ENCODE measurements around the gene ZNF451. TPM values are rescaled to one million over a fixed set of nuclear protein-coding genes. Genes with fewer than 3 reads are reported as not detected.

ZNF451 gene
- polyA plus RNA-seq, 1 of the 3 experiments (the other 2 are of a cell fraction): 8.5 TPM

DNA sequence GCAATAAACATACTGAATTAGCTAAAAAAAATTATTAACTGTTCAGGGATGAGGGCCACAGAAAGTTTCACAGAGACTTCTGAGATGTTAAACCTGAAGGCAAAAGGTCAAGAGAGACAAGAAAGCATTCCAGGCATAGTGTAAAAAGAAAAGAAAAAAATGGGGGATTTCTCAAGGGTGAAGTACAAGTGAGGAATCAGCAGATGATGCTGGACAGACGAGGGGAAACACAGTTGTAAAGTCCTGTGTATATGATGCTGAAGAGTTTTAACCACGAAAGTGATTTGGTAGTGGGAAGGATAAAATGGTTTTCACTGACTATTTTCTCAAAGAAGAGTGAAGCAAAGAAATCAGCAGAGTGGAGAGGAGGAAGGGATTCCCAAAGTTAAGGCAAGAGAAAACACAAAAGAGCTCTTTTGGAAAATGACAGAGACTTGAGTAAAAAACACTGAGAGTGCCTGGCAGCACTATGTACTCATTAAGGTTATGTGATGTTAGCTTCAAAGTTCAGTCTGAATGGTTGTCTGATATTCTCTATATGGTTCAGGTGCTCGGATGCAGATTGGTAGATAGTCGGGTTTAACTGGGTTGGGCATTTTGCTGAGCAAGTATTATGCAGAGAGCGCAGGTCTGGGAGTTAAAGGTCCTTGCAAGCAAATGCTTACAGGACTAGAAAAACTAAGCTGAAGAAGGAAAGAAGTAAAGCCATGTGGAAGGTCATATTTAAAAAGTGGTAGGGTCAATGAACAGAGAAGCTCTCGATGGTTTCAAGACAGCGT, 115.8 kb downstream of the ZNF451 start:
- H3K27me3 ChIP-seq (ENCODE audit: insufficient read depth): no peaks in the 10 kb centered on the region
- H3K27ac ChIP-seq (ENCODE audit: low read depth in 2 of 2, low read length in 1 of 2): no peak overlapping the region
- peaks cover 7 to 31% of the 10 kb centered on the region in 2 experiments for H3K36me3 ChIP-seq (replicated peaks in 1 of 2; ENCODE audit: control insufficient read depth in 1 of 2, insufficient read depth in 2 of 2, low read length in 1 of 2)
- TF ChIP-seq PBX3 (IDR thresholded peaks at IDR 0.05): no peak
- peaks cover 24% of the 10 kb centered on the region for H3F3A ChIP-seq (replicated peaks; ENCODE audit: insufficient read depth)
- DNase-seq: no peak
- 91% methylated on average over 7 of the region's 7 CpGs for WGBS (ENCODE audit: low lambda C conversion rate)
- H2AFZ ChIP-seq (ENCODE audit: low read depth): no peak overlapping the region
- no peaks in the 10 kb centered on the region for H4K20me1 ChIP-seq (ENCODE audit: insufficient read depth)
- H3K4me3 ChIP-seq (ENCODE audit: low read depth in 2 of 2, low read length in 1 of 2): no peak overlapping the region
- ChIA-PET POLR2A (no interaction called here), CTCF (interaction anchor here (1.9 kb wide), 1 partner anchor 16 kb away, joined by 7 read pairs; the partner anchor contains the start of gene RAB23)
- peaks cover 0 to 4% of the 10 kb centered on the region in 2 experiments; a peak in 2 of 4 replicates for H3K4me1 ChIP-seq (ENCODE audit: control insufficient read depth in 1 of 2, insufficient read depth in 2 of 2, low read depth in 1 of 2, low read length in 1 of 2)
- no peaks in the 10 kb centered on the region for H3K9me3 ChIP-seq
- H3K9ac ChIP-seq: no peak overlapping the region
- no peaks in the 10 kb centered on the region for H3K9me2 ChIP-seq
- no peak overlapping the region for H3K4me2 ChIP-seq
- peaks cover 90% of the 10 kb centered on the region for H3K79me2 ChIP-seq (ENCODE audit: insufficient read depth)

DNA sequence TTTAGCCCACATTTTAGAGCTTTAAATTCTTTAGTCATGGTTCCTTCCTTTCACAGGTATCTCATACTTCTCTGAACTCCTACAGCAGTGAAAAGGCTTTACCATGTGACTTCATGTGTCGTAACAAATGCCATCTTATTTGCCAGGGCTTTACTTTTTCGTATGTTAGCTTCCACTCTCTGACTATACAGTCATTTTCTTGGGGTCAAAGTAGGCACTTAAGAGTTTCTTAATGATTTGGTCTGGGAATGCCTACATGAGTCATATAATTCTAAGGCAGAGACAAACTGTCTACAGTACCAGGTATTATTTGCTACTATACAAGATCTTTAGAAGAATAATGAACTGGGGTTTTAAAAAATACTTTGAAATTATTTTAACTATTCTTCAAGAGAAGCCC, 117.2 kb downstream of the ZNF451 start:
- Histone ChIP-seq H3K4me3 (ENCODE audit: low read depth in 2 of 2, low read length in 1 of 2) (no peak overlapping the region), H3K9me2 (no peaks in the 10 kb centered on the region), H3K4me1 (ENCODE audit: control insufficient read depth in 1 of 2, insufficient read depth in 2 of 2, low read depth in 1 of 2, low read length in 1 of 2) (peaks cover 0 to 4% of the 10 kb centered on the region in 2 experiments; a peak in 2 of 4 replicates), H3K4me2 (no peak overlapping the region), H3K9ac (no peak overlapping the region), H4K20me1 (ENCODE audit: insufficient read depth) (no peaks in the 10 kb centered on the region), H3K27ac (ENCODE audit: low read depth in 2 of 2, low read length in 1 of 2) (peak overlapping the region in 1 of 2 experiments; percentile 12; a peak in 1 of 4 replicates), H3F3A (replicated peaks; ENCODE audit: insufficient read depth) (peaks cover 21% of the 10 kb centered on the region), H2AFZ (ENCODE audit: low read depth) (no peak overlapping the region), H3K27me3 (ENCODE audit: insufficient read depth) (no peaks in the 10 kb centered on the region), H3K79me2 (ENCODE audit: insufficient read depth) (peaks cover 90% of the 10 kb centered on the region), H3K9me3 (no peaks in the 10 kb centered on the region), H3K36me3 (replicated peaks in 1 of 2; ENCODE audit: control insufficient read depth in 1 of 2, insufficient read depth in 2 of 2, low read length in 1 of 2) (peaks cover 7 to 31% of the 10 kb centered on the region in 2 experiments)
- no peak for DNase-seq
- 64% methylated on average over 2 of the region's 2 CpGs for WGBS (ENCODE audit: low lambda C conversion rate)
- POLR2A ChIA-PET: no interaction called here
- TF ChIP-seq RCOR1 (IDR thresholded peaks at IDR 0.05; ENCODE audit: low read length) (no peak), MEF2A (IDR thresholded peaks at IDR 0.05; ENCODE audit: borderline replicate concordance, low read depth) (no peak), SIN3A (IDR thresholded peaks at IDR 0.05; ENCODE audit: borderline replicate concordance, low read depth, low read length) (no peak), NFIC (IDR thresholded peaks at IDR 0.05; ENCODE audit: borderline replicate concordance) (no peak), FOSL2 (IDR thresholded peaks at IDR 0.05; ENCODE audit: borderline replicate concordance, low read depth) (no peak; the same call in 1 of the 2 replicates), EP300 (IDR thresholded peaks at IDR 0.05; ENCODE audit: borderline replicate concordance in 1 of 2, low read depth in 1 of 2, low read length in 1 of 2) (no peak), GABPA (IDR thresholded peaks at IDR 0.05; ENCODE audit: low read depth) (no peak)
- TF ChIP-seq, protein P1, sequence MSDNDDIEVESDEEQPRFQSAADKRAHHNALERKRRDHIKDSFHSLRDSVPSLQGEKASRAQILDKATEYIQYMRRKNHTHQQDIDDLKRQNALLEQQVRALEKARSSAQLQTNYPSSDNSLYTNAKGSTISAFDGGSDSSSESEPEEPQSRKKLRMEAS (IDR thresholded peaks at IDR 0.05; ENCODE audit: low read depth): no peak
- CTCF ChIA-PET: interaction anchor here (1.3 to 1.9 kb wide), 2 partner anchors 10 to 15 kb away, joined by 3 to 7 read pairs; partner anchors contain the start of gene RAB23
